ENCODE data around the gene NID1.

Gene NID1

GRCh38 chr1:236025836-236026235, 39.1 kb downstream of the NID1 start:
- H3K4me3 ChIP-seq (ENCODE audit: low read depth, low read length), result no peak overlapping the region
- no peak for TF ChIP-seq CTCF (IDR thresholded peaks at IDR 0.05; ENCODE audit: borderline replicate concordance, insufficient read depth, low read depth, low read length)

GRCh38 chr1:236024641-236025040, 40.2 kb downstream of the NID1 start:
- TF ChIP-seq CTCF (IDR thresholded peaks at IDR 0.05; ENCODE audit: borderline replicate concordance, insufficient read depth, low read depth, low read length), result no peak
- H3K4me3 ChIP-seq (ENCODE audit: low read depth, low read length), result no peak overlapping the region

- no peak for TF ChIP-seq CTCF (IDR thresholded peaks at IDR 0.05; ENCODE audit: borderline replicate concordance, insufficient read depth, low read depth, low read length)
These were observed 40.8 kb downstream of the NID1 start for GRCh38 chr1:236023926-236024565.

GRCh38 chr1:236021424-236022135, 43.3 kb downstream of the NID1 start:
- no peak for TF ChIP-seq CTCF (IDR thresholded peaks at IDR 0.05; ENCODE audit: borderline replicate concordance, insufficient read depth, low read depth, low read length)
- H3K4me3 ChIP-seq (ENCODE audit: low read depth, low read length), result no peak overlapping the region

More at GRCh38 chr1:236023926-236024565, 40.8 kb downstream of the NID1 start:
- no peak overlapping the region for H3K4me3 ChIP-seq (ENCODE audit: low read depth, low read length)

GRCh38 chr1:236020359-236021219, 44.3 kb downstream of the NID1 start:
- no peak for TF ChIP-seq CTCF (IDR thresholded peaks at IDR 0.05; ENCODE audit: borderline replicate concordance, insufficient read depth, low read depth, low read length)
- H3K4me3 ChIP-seq (ENCODE audit: low read depth, low read length), result no peak overlapping the region

- H3K4me3 ChIP-seq (ENCODE audit: low read depth, low read length), result no peak overlapping the region
- no peak for TF ChIP-seq CTCF (IDR thresholded peaks at IDR 0.05; ENCODE audit: borderline replicate concordance, insufficient read depth, low read depth, low read length)
These were observed 45.9 kb downstream of the NID1 start for GRCh38 chr1:236018885-236019453.

All from GM12875 (cell line).